ENCODE measurements around the gene CBLC.

DNA sequence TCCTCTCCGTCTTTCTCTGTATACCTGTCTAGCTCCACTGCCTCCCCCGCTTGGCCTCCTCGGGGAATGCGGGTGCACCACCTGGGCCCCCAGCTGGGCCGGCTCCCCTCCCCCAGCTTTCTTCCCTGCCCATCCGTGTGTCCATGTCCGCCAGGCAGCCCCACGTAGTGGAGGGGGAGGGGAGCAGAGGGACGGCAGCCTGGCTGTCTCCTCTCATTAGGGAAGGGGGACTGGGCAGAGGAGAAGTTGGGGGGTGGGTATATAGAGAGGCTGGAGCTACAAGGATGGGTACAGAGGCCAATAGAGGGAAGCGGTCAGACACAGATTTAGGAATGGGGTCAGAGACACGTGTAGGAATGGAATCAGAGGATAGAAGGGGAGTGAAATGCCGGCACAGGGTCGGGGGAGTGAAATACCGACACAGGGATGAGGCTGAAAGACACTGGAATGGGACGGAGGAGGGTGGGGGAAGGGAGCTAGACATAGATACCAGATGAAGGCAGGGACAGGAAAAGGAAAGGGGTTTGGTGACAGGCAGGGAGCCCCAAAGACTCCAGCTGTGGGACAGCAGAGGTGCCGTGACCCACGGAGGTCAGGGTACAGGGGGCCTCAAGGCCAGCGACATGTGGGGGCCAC, 71.2 kb downstream of the CBLC start:
- TF ChIP-seq POLR2AphosphoS5 (IDR thresholded peaks at IDR 0.05), result no peak
- TF ChIP-seq, protein P1, sequence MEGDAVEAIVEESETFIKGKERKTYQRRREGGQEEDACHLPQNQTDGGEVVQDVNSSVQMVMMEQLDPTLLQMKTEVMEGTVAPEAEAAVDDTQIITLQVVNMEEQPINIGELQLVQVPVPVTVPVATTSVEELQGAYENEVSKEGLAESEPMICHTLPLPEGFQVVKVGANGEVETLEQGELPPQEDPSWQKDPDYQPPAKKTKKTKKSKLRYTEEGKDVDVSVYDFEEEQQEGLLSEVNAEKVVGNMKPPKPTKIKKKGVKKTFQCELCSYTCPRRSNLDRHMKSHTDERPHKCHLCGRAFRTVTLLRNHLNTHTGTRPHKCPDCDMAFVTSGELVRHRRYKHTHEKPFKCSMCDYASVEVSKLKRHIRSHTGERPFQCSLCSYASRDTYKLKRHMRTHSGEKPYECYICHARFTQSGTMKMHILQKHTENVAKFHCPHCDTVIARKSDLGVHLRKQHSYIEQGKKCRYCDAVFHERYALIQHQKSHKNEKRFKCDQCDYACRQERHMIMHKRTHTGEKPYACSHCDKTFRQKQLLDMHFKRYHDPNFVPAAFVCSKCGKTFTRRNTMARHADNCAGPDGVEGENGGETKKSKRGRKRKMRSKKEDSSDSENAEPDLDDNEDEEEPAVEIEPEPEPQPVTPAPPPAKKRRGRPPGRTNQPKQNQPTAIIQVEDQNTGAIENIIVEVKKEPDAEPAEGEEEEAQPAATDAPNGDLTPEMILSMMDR (IDR thresholded peaks at IDR 0.05), result no peak
